Chondrocyte (in vitro differentiated cells): Measurements from ENCODE around the gene BCKDK. TPM values are rescaled to one million over a fixed set of nuclear protein-coding genes. Genes with fewer than 3 reads are reported as not detected.
A peak's percentile ranks its signal among the peaks of the same experiment; 100 is the strongest.

Experiments
- DNase-seq: peaks from one replicate; pipeline ENCODE4 v3.0.0; 2021; ENCODE audit warnings: mixed read lengths, low spot score
- H3K27ac Mint-ChIP-seq: one replicate; pipeline ENCODE4 v1.8.0; 2021; ENCODE audit warnings: mild to moderate bottlenecking, moderate library complexity, mixed read lengths; ENCODE audit not compliant: unreplicated experiment
- H3K27me3 Mint-ChIP-seq: 2 replicates; pipeline ENCODE4 v1.8.0; 2021; ENCODE audit warnings: low read depth, mixed read lengths
- H3K36me3 Mint-ChIP-seq: 2 replicates; pipeline ENCODE4 v1.8.0; 2021; ENCODE audit warnings: low read depth, mixed read lengths
- H3K4me1 Mint-ChIP-seq: 2 replicates; pipeline ENCODE4 v1.8.0; 2021; ENCODE audit warnings: low read depth, mild to moderate bottlenecking, mixed read lengths
- H3K4me3 Mint-ChIP-seq: one replicate; pipeline ENCODE4 v1.8.0; 2021; ENCODE audit warnings: mild to moderate bottlenecking, moderate library complexity, mixed read lengths; ENCODE audit not compliant: unreplicated experiment
- H3K9me3 Mint-ChIP-seq: 2 replicates; pipeline ENCODE4 v1.8.0; 2021; ENCODE audit warnings: low read depth, mixed read lengths
- CTCF ChIP-seq: fragments of 200-600 bp; sonication (generic); IDR thresholded peaks from 2 replicates; pipeline ENCODE4 v1.5.0; 2021; ENCODE audit warnings: antibody characterized with exemption, mild to moderate bottlenecking, moderate library complexity
- total RNA-seq: library from RNA; stranded (reverse); gene quantifications from 3 replicates; pipeline ENCODE4 v1.2.1, GENCODE V29; 2021

BCKDK gene
- total RNA-seq, 1 donor from 2014 or later: 36.3 TPM

- no peaks in the 10 kb centered on the region for H3K9me3 Mint-ChIP-seq
- H3K36me3 Mint-ChIP-seq: peaks cover 5% of the 10 kb centered on the region
- no peaks in the 10 kb centered on the region for H3K27me3 Mint-ChIP-seq
- H3K27ac Mint-ChIP-seq: peak overlapping the region; percentile 98
- peak overlapping the region; percentile 99 for H3K4me3 Mint-ChIP-seq
- peak; percentile 95 for DNase-seq
- peaks cover 28% of the 10 kb centered on the region for H3K4me1 Mint-ChIP-seq
- TF ChIP-seq CTCF: no peak
Measured at GRCh38 chr16:31073142-31073969, 34.8 kb upstream of the BCKDK start.

- TF ChIP-seq CTCF: peak; percentile 9
- peak within 1 kb of the TSS; percentile 99 for H3K4me3 Mint-ChIP-seq
- no peaks in the 10 kb centered on the region for H3K27me3 Mint-ChIP-seq
- H3K27ac Mint-ChIP-seq: peak within 1 kb of the TSS; percentile 98
- H3K4me1 Mint-ChIP-seq: peaks cover 28% of the 10 kb centered on the region
- H3K9me3 Mint-ChIP-seq: no peaks in the 10 kb centered on the region
- DNase-seq: peak; percentile 99
- H3K36me3 Mint-ChIP-seq: peaks cover 11% of the 10 kb centered on the region
Measured at GRCh38 chr16:31073970-31074813, 34.0 kb upstream of the BCKDK start, which contains the start of the genes ZNF646 and ZNF668. Gene ZNF646 (plus strand): TSS chr16:31074422. CDS start chr16:31076325, 1,903 bp downstream. Gene ZNF668 (minus strand): TSS chr16:31074240. CDS start chr16:31064459, 9,781 bp downstream.

GRCh38 chr16:31074814-31075183, 33.4 kb upstream of the BCKDK start:
- Mint-ChIP-seq H3K36me3 (peaks cover 13% of the 10 kb centered on the region), H3K27me3 (no peaks in the 10 kb centered on the region), H3K4me1 (peaks cover 28% of the 10 kb centered on the region), H3K4me3 (peak overlapping the region; percentile 99), H3K27ac (peak overlapping the region; percentile 97), H3K9me3 (no peaks in the 10 kb centered on the region)
- no peak for TF ChIP-seq CTCF
- DNase-seq: no peak

- Mint-ChIP-seq H3K27ac (no peak overlapping the region), H3K9me3 (no peaks in the 10 kb centered on the region), H3K4me1 (peaks cover 31% of the 10 kb centered on the region), H3K27me3 (no peaks in the 10 kb centered on the region), H3K4me3 (no peak overlapping the region), H3K36me3 (peaks cover 14% of the 10 kb centered on the region)
- no peak for TF ChIP-seq CTCF
- no peak for DNase-seq
Measured at GRCh38 chr16:31076319-31076718, 31.9 kb upstream of the BCKDK start.

- no peak for TF ChIP-seq CTCF
- no peak for DNase-seq
- peaks cover 26% of the 10 kb centered on the region for H3K4me1 Mint-ChIP-seq
- no peaks in the 10 kb centered on the region for H3K27me3 Mint-ChIP-seq
- H3K27ac Mint-ChIP-seq: no peak overlapping the region
- H3K4me3 Mint-ChIP-seq: no peak overlapping the region
- peaks cover 14% of the 10 kb centered on the region for H3K36me3 Mint-ChIP-seq
- H3K9me3 Mint-ChIP-seq: no peaks in the 10 kb centered on the region
Measured at GRCh38 chr16:31077024-31077423, 31.2 kb upstream of the BCKDK start.
